ENCODE measurements around the gene MAPK9.

Gene MAPK9

DNA sequence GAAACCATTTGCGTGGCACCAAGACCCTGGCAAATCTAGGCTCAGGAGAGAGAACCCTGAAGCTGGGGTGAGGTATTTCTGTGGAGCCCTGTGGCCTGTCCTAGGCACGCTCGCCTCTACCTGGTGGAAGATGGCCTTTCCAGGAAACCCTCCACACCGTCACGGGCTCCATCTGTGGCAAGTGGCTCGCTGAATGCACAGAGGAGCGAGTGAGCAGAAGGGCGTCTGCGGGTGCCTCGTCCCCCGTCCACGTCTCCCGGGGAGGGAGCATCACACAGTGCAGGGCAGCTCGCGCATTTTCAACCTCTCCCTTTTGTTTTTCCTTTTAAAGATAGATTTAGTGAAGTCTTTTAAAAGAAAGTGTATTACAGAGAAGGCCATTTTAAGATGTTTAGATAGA is 57.6 kb downstream of the MAPK9 start:
- no peaks in the 10 kb centered on the region for H3K9me3 ChIP-seq (ENCODE audit: control insufficient read depth, insufficient read depth, low read length)

GRCh38 chr5:180233729-180234128 is 58.2 kb downstream of the MAPK9 start:
- H3K9me3 ChIP-seq (ENCODE audit: control insufficient read depth, insufficient read depth, low read length) = no peaks in the 10 kb centered on the region
- H4K20me1 ChIP-seq (ENCODE audit: control insufficient read depth, insufficient read depth, low read depth, low read length) = no peaks in the 10 kb centered on the region
- no peaks in the 10 kb centered on the region for H3K4me1 ChIP-seq (ENCODE audit: control insufficient read depth, low read length)
- no peak overlapping the region for H3K4me3 ChIP-seq (ENCODE audit: low read length)
- no peaks in the 10 kb centered on the region for H3K27me3 ChIP-seq (ENCODE audit: control insufficient read depth, low read length)
- H3F3A ChIP-seq (ENCODE audit: control insufficient read depth, insufficient read depth) = no peaks in the 10 kb centered on the region
- H3K79me2 ChIP-seq (ENCODE audit: control insufficient read depth, low read length) = no peaks in the 10 kb centered on the region
- TF ChIP-seq EZH2phosphoT487 (IDR thresholded peaks at IDR 0.05; ENCODE audit: borderline replicate concordance, low read length) = no peak
- TF ChIP-seq, protein P1, sequence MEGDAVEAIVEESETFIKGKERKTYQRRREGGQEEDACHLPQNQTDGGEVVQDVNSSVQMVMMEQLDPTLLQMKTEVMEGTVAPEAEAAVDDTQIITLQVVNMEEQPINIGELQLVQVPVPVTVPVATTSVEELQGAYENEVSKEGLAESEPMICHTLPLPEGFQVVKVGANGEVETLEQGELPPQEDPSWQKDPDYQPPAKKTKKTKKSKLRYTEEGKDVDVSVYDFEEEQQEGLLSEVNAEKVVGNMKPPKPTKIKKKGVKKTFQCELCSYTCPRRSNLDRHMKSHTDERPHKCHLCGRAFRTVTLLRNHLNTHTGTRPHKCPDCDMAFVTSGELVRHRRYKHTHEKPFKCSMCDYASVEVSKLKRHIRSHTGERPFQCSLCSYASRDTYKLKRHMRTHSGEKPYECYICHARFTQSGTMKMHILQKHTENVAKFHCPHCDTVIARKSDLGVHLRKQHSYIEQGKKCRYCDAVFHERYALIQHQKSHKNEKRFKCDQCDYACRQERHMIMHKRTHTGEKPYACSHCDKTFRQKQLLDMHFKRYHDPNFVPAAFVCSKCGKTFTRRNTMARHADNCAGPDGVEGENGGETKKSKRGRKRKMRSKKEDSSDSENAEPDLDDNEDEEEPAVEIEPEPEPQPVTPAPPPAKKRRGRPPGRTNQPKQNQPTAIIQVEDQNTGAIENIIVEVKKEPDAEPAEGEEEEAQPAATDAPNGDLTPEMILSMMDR (IDR thresholded peaks at IDR 0.05; ENCODE audit: low read depth, low read length, poor library complexity, severe bottlenecking) = no peak
- no peaks in the 10 kb centered on the region for H3K9me2 ChIP-seq (replicated peaks; ENCODE audit: control insufficient read depth, low read length)
- H3K4me2 ChIP-seq (ENCODE audit: low read length) = no peak overlapping the region
- H3K27ac ChIP-seq (ENCODE audit: low read depth, low read length) = no peak overlapping the region
- H3K36me3 ChIP-seq (ENCODE audit: control insufficient read depth, low read length) = peaks cover 10% of the 10 kb centered on the region

More for the DNA sequence above, 57.6 kb downstream of the MAPK9 start:
- Histone ChIP-seq H3K79me2 (ENCODE audit: control insufficient read depth, low read length) (no peaks in the 10 kb centered on the region), H3K4me1 (ENCODE audit: control insufficient read depth, low read length) (no peaks in the 10 kb centered on the region), H3K4me3 (ENCODE audit: low read length) (no peak overlapping the region), H3K27me3 (ENCODE audit: control insufficient read depth, low read length) (no peaks in the 10 kb centered on the region), H3K27ac (ENCODE audit: low read depth, low read length) (no peak overlapping the region), H3F3A (ENCODE audit: control insufficient read depth, insufficient read depth) (no peaks in the 10 kb centered on the region), H3K4me2 (ENCODE audit: low read length) (no peak overlapping the region), H3K36me3 (ENCODE audit: control insufficient read depth, low read length) (peaks cover 15% of the 10 kb centered on the region), H4K20me1 (ENCODE audit: control insufficient read depth, insufficient read depth, low read depth, low read length) (no peaks in the 10 kb centered on the region), H3K9me2 (replicated peaks; ENCODE audit: control insufficient read depth, low read length) (no peaks in the 10 kb centered on the region)
- TF ChIP-seq, protein P1 (IDR thresholded peaks at IDR 0.05; ENCODE audit: low read depth, low read length, poor library complexity, severe bottlenecking) = no peak
- TF ChIP-seq EZH2phosphoT487 (IDR thresholded peaks at IDR 0.05; ENCODE audit: borderline replicate concordance, low read length) = no peak

GRCh38 chr5:180230017-180230416 is 61.9 kb downstream of the MAPK9 start:
- Histone ChIP-seq H3K36me3 (ENCODE audit: control insufficient read depth, low read length) (no peaks in the 10 kb centered on the region; the same call in 1 of the 2 replicates), H3K9me2 (replicated peaks; ENCODE audit: control insufficient read depth, low read length) (no peaks in the 10 kb centered on the region), H3K4me1 (ENCODE audit: control insufficient read depth, low read length) (no peaks in the 10 kb centered on the region), H3K79me2 (ENCODE audit: control insufficient read depth, low read length) (no peaks in the 10 kb centered on the region), H4K20me1 (ENCODE audit: control insufficient read depth, insufficient read depth, low read depth, low read length) (no peaks in the 10 kb centered on the region), H3F3A (ENCODE audit: control insufficient read depth, insufficient read depth) (no peaks in the 10 kb centered on the region), H3K9me3 (ENCODE audit: control insufficient read depth, insufficient read depth, low read length) (no peaks in the 10 kb centered on the region), H3K27ac (ENCODE audit: low read depth, low read length) (no peak overlapping the region), H3K27me3 (ENCODE audit: control insufficient read depth, low read length) (no peaks in the 10 kb centered on the region), H3K4me3 (ENCODE audit: low read length) (no peak overlapping the region), H3K4me2 (ENCODE audit: low read length) (no peak overlapping the region)
- TF ChIP-seq, protein P1 (IDR thresholded peaks at IDR 0.05; ENCODE audit: low read depth, low read length, poor library complexity, severe bottlenecking) = no peak
- TF ChIP-seq EZH2phosphoT487 (IDR thresholded peaks at IDR 0.05; ENCODE audit: borderline replicate concordance, low read length) = no peak

Measured in DOHH2 (cell line).